ENCODE measurements around the gene IQSEC1.

- no peak for TF ChIP-seq CTCF (IDR thresholded peaks at IDR 0.05)
- TF ChIP-seq POLR2A (IDR thresholded peaks at IDR 0.05; ENCODE audit: low read depth): no peak
- no peak for TF ChIP-seq EP300 (IDR thresholded peaks at IDR 0.05)
- no peak for TF ChIP-seq POLR2AphosphoS5 (IDR thresholded peaks at IDR 0.05)
Observed at GRCh38 chr3:12893247-12893646, 180.0 kb downstream of the IQSEC1 start.
